HCT116 (cell line): Measurements from ENCODE around the gene SLC4A2.

ENCODE experiments used
- EZH2 ChIP-seq: fragments of 200-600 bp; sonication (generic); IDR thresholded peaks from 2 replicates; pipeline ENCODE4 v1.6.1; 2017; ENCODE audit warnings: antibody characterized with exemption, mixed run types
- POLR2AphosphoS5 ChIP-seq: IDR thresholded peaks from 2 replicates; pipeline ENCODE4 v1.6.1; 2011; ENCODE audit warnings: mild to moderate bottlenecking, low read depth, low read length, moderate library complexity
- YY1 ChIP-seq: IDR thresholded peaks from 2 replicates; pipeline ENCODE4 v1.6.1; 2011; ENCODE audit warnings: low read length, low read depth, moderate library complexity, mild to moderate bottlenecking; ENCODE audit not compliant: insufficient replicate concordance; ENCODE audit errors: extremely low read depth
- ZFX ChIP-seq: fragments of 450-650 bp; IDR thresholded peaks from 2 replicates; pipeline ENCODE4 v1.6.1; 2017
- TF ChIP-seq, protein P1 (sequence below), 3 experiments: fragments of 200-600 bp in 1 of 3; sonication (generic) in 1 of 3; IDR thresholded peaks in 2 of 3; conservative IDR thresholded peaks in 1 of 3; 2 replicates each; pipeline ENCODE4 v1.5.1; 2012 to 2017; ENCODE audit warnings: low read depth in 2 of 3, low read length in 2 of 3, antibody characterized with exemption in 1 of 3, borderline replicate concordance in 1 of 3, control low read depth in 1 of 3, mild to moderate bottlenecking in 1 of 3, mixed read lengths in 1 of 3, mixed run types in 1 of 3, moderate library complexity in 1 of 3; ENCODE audit not compliant: insufficient read depth in 1 of 3
- TF ChIP-seq, protein P2 (sequence below): IDR thresholded peaks from 2 replicates; pipeline ENCODE4 v1.6.1; 2012

DNA sequence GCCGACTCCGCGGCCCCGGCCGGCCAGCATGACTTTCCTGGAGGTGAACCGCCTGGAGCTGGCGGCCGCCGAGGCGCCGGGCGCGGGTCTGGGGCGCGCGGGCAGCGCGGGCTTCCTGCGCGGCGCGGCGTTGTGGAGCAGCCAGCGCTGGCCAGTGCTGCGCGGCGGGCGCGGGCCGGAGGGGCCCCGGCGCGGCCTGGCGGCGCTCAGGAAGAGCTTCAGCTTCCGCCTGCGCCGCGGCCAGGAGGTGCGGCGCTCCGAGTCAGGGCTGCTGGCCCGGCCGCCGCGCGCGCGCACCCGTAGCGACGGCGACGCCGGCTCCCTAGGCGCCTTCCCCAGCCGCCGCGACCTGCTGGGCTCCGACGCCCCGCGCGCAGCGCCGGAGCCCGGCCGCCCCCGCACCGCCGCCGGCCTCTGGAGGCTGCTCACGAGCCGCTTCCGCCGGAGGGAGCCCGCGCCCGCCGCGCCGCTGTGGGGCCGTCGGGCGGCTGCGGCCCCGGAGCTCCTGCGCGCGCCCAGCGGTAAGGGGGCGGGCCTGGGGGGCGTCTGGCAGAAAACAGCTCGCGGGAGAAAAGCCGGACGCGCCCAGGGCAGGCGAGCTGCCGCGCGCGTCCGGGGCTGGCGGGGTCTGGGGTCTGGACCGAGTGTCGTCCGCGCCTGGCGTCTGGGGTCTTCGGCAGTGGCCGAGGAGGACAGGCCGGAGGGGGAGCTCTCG lies 55.9 kb downstream of the SLC4A2 start:
- TF ChIP-seq YY1 (no peak), EZH2 (no peak), POLR2AphosphoS5 (no peak), ZFX (no peak)
- TF ChIP-seq, protein P1, sequence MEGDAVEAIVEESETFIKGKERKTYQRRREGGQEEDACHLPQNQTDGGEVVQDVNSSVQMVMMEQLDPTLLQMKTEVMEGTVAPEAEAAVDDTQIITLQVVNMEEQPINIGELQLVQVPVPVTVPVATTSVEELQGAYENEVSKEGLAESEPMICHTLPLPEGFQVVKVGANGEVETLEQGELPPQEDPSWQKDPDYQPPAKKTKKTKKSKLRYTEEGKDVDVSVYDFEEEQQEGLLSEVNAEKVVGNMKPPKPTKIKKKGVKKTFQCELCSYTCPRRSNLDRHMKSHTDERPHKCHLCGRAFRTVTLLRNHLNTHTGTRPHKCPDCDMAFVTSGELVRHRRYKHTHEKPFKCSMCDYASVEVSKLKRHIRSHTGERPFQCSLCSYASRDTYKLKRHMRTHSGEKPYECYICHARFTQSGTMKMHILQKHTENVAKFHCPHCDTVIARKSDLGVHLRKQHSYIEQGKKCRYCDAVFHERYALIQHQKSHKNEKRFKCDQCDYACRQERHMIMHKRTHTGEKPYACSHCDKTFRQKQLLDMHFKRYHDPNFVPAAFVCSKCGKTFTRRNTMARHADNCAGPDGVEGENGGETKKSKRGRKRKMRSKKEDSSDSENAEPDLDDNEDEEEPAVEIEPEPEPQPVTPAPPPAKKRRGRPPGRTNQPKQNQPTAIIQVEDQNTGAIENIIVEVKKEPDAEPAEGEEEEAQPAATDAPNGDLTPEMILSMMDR (IDR thresholded peaks at IDR 0.05 in 2 of 3, conservative IDR thresholded peaks at IDR 0.05 in 1 of 3; ENCODE audit: borderline replicate concordance in 1 of 3, insufficient read depth in 1 of 3, low read depth in 2 of 3, low read length in 2 of 3): no peak
- TF ChIP-seq, protein P2, sequence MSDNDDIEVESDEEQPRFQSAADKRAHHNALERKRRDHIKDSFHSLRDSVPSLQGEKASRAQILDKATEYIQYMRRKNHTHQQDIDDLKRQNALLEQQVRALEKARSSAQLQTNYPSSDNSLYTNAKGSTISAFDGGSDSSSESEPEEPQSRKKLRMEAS: no peak
